Measurements from ENCODE around the gene OLIG1. TPM values are rescaled to one million over a fixed set of nuclear protein-coding genes. Genes with fewer than 3 reads are reported as not detected.

The OLIG1 gene
- total RNA-seq (1 to 10 TPM in 1 of 5 experiments, under 1 TPM in 1, not detected in 3; 0.34 to 9.3 TPM), polyA plus RNA-seq (not detected), total RNA-seq (not detected)

- no peak within 1 kb of the TSS for H3K27ac Mint-ChIP-seq
- ChIA-PET CTCF (no interaction called here), POLR2A (no interaction called here)
- Histone ChIP-seq H3K36me3 (ENCODE audit: control insufficient read depth in 2 of 3, insufficient read depth in 3 of 3, low read length in 3 of 3) (no peaks in the 10 kb centered on the region), H3K4me3 (ENCODE audit: low read length) (peak within 1 kb of the TSS; percentile 13), H3K27me3 (ENCODE audit: control insufficient read depth in 2 of 2, insufficient read depth in 2 of 2, low read length in 2 of 2) (peaks cover 8 to 11% of the 10 kb centered on the region in 2 donors), H3K9me3 (ENCODE audit: control insufficient read depth in 2 of 3, low read length in 3 of 3) (peaks cover 0 to 6% (median 0%) of the 10 kb centered on the region in 3 experiments), H3K27ac (ENCODE audit: low read depth, low read length) (no peak within 1 kb of the TSS), H3K4me1 (ENCODE audit: control insufficient read depth in 2 of 2, insufficient read depth in 2 of 2, low read length in 2 of 2) (no peaks in the 10 kb centered on the region)
- H3K4me1 Mint-ChIP-seq, result peaks cover 10 to 28% (median 24%) of the 10 kb centered on the region in 7 donors
- DNase-seq (peak in 6 of 9 donors; percentile 14 to 43 (median 22)), ATAC-seq (peak; percentile 83)
- peaks cover 0 to 13% (median 0%) of the 10 kb centered on the region in 5 donors for H3K36me3 Mint-ChIP-seq
- intact Hi-C loops (cut with micrococcal nuclease), result loop anchor here (5.0 kb wide), 2 partner anchors 37 to 48 kb away; no protein-coding TSS in a partner anchor
- peaks cover 54 to 79% (median 71%) of the 10 kb centered on the region in 5 donors for H3K27me3 Mint-ChIP-seq
- peak within 1 kb of the TSS; percentile 58 to 88 (median 82) for H3K4me3 Mint-ChIP-seq
- peaks cover 0 to 10% (median 0%) of the 10 kb centered on the region in 11 donors for H3K9me3 Mint-ChIP-seq
These were observed at the start of gene OLIG1 for GRCh38 chr21:33069994-33070743. Gene OLIG1 (plus strand): TSS chr21:33070141. CDS start chr21:33070247, 106 bp downstream.

- peaks cover 0 to 7% (median 0%) of the 10 kb centered on the region in 5 donors for H3K36me3 Mint-ChIP-seq
- Histone ChIP-seq H3K27me3 (ENCODE audit: control insufficient read depth in 2 of 2, insufficient read depth in 2 of 2, low read length in 2 of 2) (peaks cover 13 to 23% of the 10 kb centered on the region in 2 donors), H3K9me3 (ENCODE audit: control insufficient read depth in 2 of 3, low read length in 3 of 3) (no peaks in the 10 kb centered on the region), H3K4me1 (ENCODE audit: control insufficient read depth in 2 of 2, insufficient read depth in 2 of 2, low read length in 2 of 2) (peaks cover 17 to 32% of the 10 kb centered on the region in 2 donors), H3K4me3 (ENCODE audit: low read length) (peak overlapping the region; percentile 35), H3K36me3 (ENCODE audit: control insufficient read depth in 2 of 3, insufficient read depth in 3 of 3, low read length in 3 of 3) (no peaks in the 10 kb centered on the region), H3K27ac (ENCODE audit: low read depth, low read length) (no peak overlapping the region)
- DNase-seq (no peak), ATAC-seq (no peak)
- ChIA-PET POLR2A (no interaction called here), CTCF (no interaction called here)
- peak overlapping the region; percentile 45 to 83 (median 77) for H3K4me3 Mint-ChIP-seq
- peaks cover 0 to 4% (median 0%) of the 10 kb centered on the region in 11 donors for H3K9me3 Mint-ChIP-seq
- intact Hi-C loops (cut with micrococcal nuclease), result loop anchor here (5.0 to 10.0 kb wide), 2 partner anchors 52 to 104 kb away; partner anchors contain the start of gene OLIG1 (in 2 of the 2)
- H3K27me3 Mint-ChIP-seq, result peaks cover 73 to 91% (median 83%) of the 10 kb centered on the region in 5 donors
- H3K4me1 Mint-ChIP-seq, result peaks cover 19 to 55% (median 41%) of the 10 kb centered on the region in 7 donors
- H3K27ac Mint-ChIP-seq, result peak overlapping the region in 1 of 9 donors; percentile 39
These were observed 49.3 kb upstream of the OLIG1 start for GRCh38 chr21:33020558-33021100.

GRCh38 chr21:33021150-33021549, 48.8 kb upstream of the OLIG1 start:
- ChIA-PET POLR2A (no interaction called here), CTCF (interaction anchor here (0.5 kb wide), 1 partner anchor 680 kb away, joined by 3 read pairs; no protein-coding TSS in a partner anchor)
- H3K4me3 Mint-ChIP-seq, result peak overlapping the region in 4 of 10 donors; percentile 23 to 81 (median 52)
- Histone ChIP-seq H3K27ac (ENCODE audit: low read depth, low read length) (no peak overlapping the region), H3K4me3 (ENCODE audit: low read length) (no peak overlapping the region), H3K9me3 (ENCODE audit: control insufficient read depth in 2 of 3, low read length in 3 of 3) (no peaks in the 10 kb centered on the region), H3K27me3 (ENCODE audit: control insufficient read depth in 2 of 2, insufficient read depth in 2 of 2, low read length in 2 of 2) (peaks cover 15 to 28% of the 10 kb centered on the region in 2 donors), H3K4me1 (ENCODE audit: control insufficient read depth in 2 of 2, insufficient read depth in 2 of 2, low read length in 2 of 2) (peaks cover 17 to 37% of the 10 kb centered on the region in 2 donors), H3K36me3 (ENCODE audit: control insufficient read depth in 2 of 3, insufficient read depth in 3 of 3, low read length in 3 of 3) (no peaks in the 10 kb centered on the region)
- H3K4me1 Mint-ChIP-seq, result peaks cover 23 to 59% (median 46%) of the 10 kb centered on the region in 7 donors
- no peak for ATAC-seq
- peaks cover 74 to 91% (median 83%) of the 10 kb centered on the region in 5 donors for H3K27me3 Mint-ChIP-seq
- intact Hi-C loops (cut with micrococcal nuclease), result loop anchor here (5.0 to 10.0 kb wide), 2 partner anchors 51 to 104 kb away; partner anchors contain the start of gene OLIG1 (in 2 of the 2)
- H3K27ac Mint-ChIP-seq, result no peak overlapping the region
- peaks cover 0 to 4% (median 0%) of the 10 kb centered on the region in 11 donors for H3K9me3 Mint-ChIP-seq
- no peak for DNase-seq
- peaks cover 0 to 7% (median 0%) of the 10 kb centered on the region in 5 donors for H3K36me3 Mint-ChIP-seq

- ATAC-seq, result no peak
- peaks cover 17 to 33% of the 10 kb centered on the region in 2 donors for H3K27me3 ChIP-seq (ENCODE audit: control insufficient read depth in 2 of 2, insufficient read depth in 2 of 2, low read length in 2 of 2)
- H3K4me1 Mint-ChIP-seq, result peaks cover 26 to 65% (median 51%) of the 10 kb centered on the region in 7 donors
- no peaks in the 10 kb centered on the region for H3K36me3 ChIP-seq (ENCODE audit: control insufficient read depth in 2 of 3, insufficient read depth in 3 of 3, low read length in 3 of 3)
- peaks cover 0 to 7% (median 0%) of the 10 kb centered on the region in 5 donors for H3K36me3 Mint-ChIP-seq
- H3K9me3 ChIP-seq (ENCODE audit: control insufficient read depth in 2 of 3, low read length in 3 of 3), result no peaks in the 10 kb centered on the region
- H3K9me3 Mint-ChIP-seq, result peaks cover 0 to 4% (median 0%) of the 10 kb centered on the region in 11 donors
- no peak overlapping the region for H3K4me3 ChIP-seq (ENCODE audit: low read length)
- peaks cover 74 to 91% (median 83%) of the 10 kb centered on the region in 5 donors for H3K27me3 Mint-ChIP-seq
- DNase-seq, result no peak
- intact Hi-C loops (cut with micrococcal nuclease), result loop anchor here (5.0 to 10.0 kb wide), 2 partner anchors 51 to 103 kb away; partner anchors contain the start of gene OLIG1 (in 2 of the 2)
- ChIA-PET POLR2A (no interaction called here), CTCF (interaction anchor here (0.5 kb wide), 1 partner anchor 680 kb away, joined by 3 read pairs; no protein-coding TSS in a partner anchor)
- H3K4me1 ChIP-seq (ENCODE audit: control insufficient read depth in 2 of 2, insufficient read depth in 2 of 2, low read length in 2 of 2), result peaks cover 17 to 41% of the 10 kb centered on the region in 2 donors
- H3K27ac ChIP-seq (ENCODE audit: low read depth, low read length), result no peak overlapping the region
- H3K4me3 Mint-ChIP-seq, result peak overlapping the region in 3 of 10 donors; percentile 29 to 59 (median 41)
- no peak overlapping the region for H3K27ac Mint-ChIP-seq
These were observed 48.3 kb upstream of the OLIG1 start for GRCh38 chr21:33021667-33022066.

- Histone ChIP-seq H3K4me3 (ENCODE audit: low read length) (no peak overlapping the region), H3K9me3 (ENCODE audit: control insufficient read depth in 2 of 3, low read length in 3 of 3) (no peaks in the 10 kb centered on the region), H3K36me3 (ENCODE audit: control insufficient read depth in 2 of 3, insufficient read depth in 3 of 3, low read length in 3 of 3) (no peaks in the 10 kb centered on the region), H3K4me1 (ENCODE audit: control insufficient read depth in 2 of 2, insufficient read depth in 2 of 2, low read length in 2 of 2) (peaks cover 17 to 43% of the 10 kb centered on the region in 2 donors), H3K27me3 (ENCODE audit: control insufficient read depth in 2 of 2, insufficient read depth in 2 of 2, low read length in 2 of 2) (peaks cover 17 to 37% of the 10 kb centered on the region in 2 donors), H3K27ac (ENCODE audit: low read depth, low read length) (no peak overlapping the region)
- peaks cover 0 to 7% (median 0%) of the 10 kb centered on the region in 5 donors for H3K36me3 Mint-ChIP-seq
- ChIA-PET POLR2A (no interaction called here), CTCF (no interaction called here)
- peaks cover 26 to 70% (median 56%) of the 10 kb centered on the region in 7 donors for H3K4me1 Mint-ChIP-seq
- DNase-seq, result no peak
- intact Hi-C loops (cut with micrococcal nuclease), result loop anchor here (5.0 to 10.0 kb wide), 2 partner anchors 50 to 102 kb away; partner anchors contain the start of gene OLIG1 (in 2 of the 2)
- peak overlapping the region in 1 of 9 donors; percentile 83 for H3K27ac Mint-ChIP-seq
- peak overlapping the region in 7 of 10 donors; percentile 17 to 78 (median 59) for H3K4me3 Mint-ChIP-seq
- peaks cover 67 to 88% (median 80%) of the 10 kb centered on the region in 5 donors for H3K27me3 Mint-ChIP-seq
- ATAC-seq, result no peak
- peaks cover 0 to 4% (median 0%) of the 10 kb centered on the region in 11 donors for H3K9me3 Mint-ChIP-seq
These were observed 47.5 kb upstream of the OLIG1 start for GRCh38 chr21:33022489-33022827.

- Histone ChIP-seq H3K4me1 (ENCODE audit: control insufficient read depth in 2 of 2, insufficient read depth in 2 of 2, low read length in 2 of 2) (peaks cover 17 to 43% of the 10 kb centered on the region in 2 donors), H3K27me3 (ENCODE audit: control insufficient read depth in 2 of 2, insufficient read depth in 2 of 2, low read length in 2 of 2) (peaks cover 17 to 37% of the 10 kb centered on the region in 2 donors), H3K27ac (ENCODE audit: low read depth, low read length) (no peak overlapping the region), H3K9me3 (ENCODE audit: control insufficient read depth in 2 of 3, low read length in 3 of 3) (no peaks in the 10 kb centered on the region), H3K4me3 (ENCODE audit: low read length) (no peak overlapping the region), H3K36me3 (ENCODE audit: control insufficient read depth in 2 of 3, insufficient read depth in 3 of 3, low read length in 3 of 3) (no peaks in the 10 kb centered on the region)
- Mint-ChIP-seq H3K4me3 (peak overlapping the region; percentile 17 to 78 (median 58)), H3K36me3 (peaks cover 0 to 7% (median 0%) of the 10 kb centered on the region in 5 donors), H3K27me3 (peaks cover 63 to 82% (median 76%) of the 10 kb centered on the region in 5 donors), H3K9me3 (peaks cover 0 to 4% (median 0%) of the 10 kb centered on the region in 11 donors), H3K27ac (peak overlapping the region in 1 of 9 donors; percentile 83), H3K4me1 (peaks cover 26 to 70% (median 56%) of the 10 kb centered on the region in 7 donors)
- no peak for DNase-seq
- ATAC-seq, result no peak
- CTCF ChIA-PET, result no interaction called here
- POLR2A ChIA-PET, result no interaction called here
- intact Hi-C loops (cut with micrococcal nuclease), result loop anchor here (5.0 to 10.0 kb wide), 2 partner anchors 49 to 102 kb away; partner anchors contain the start of gene OLIG1 (in 2 of the 2)
These were observed 46.9 kb upstream of the OLIG1 start for GRCh38 chr21:33022828-33023573.

Measured in naive thymus-derived CD4-positive, alpha-beta T cell (primary cell).